ENCODE results near the gene LRRC27.

GRCh38 chr10:132334631-132335188 is 2.7 kb downstream of the LRRC27 start:
- no peak for TF ChIP-seq CTCF (conservative IDR thresholded peaks at IDR 0.05; ENCODE audit: low read depth, low read length)
- no peak for TF ChIP-seq EZH2 (IDR thresholded peaks at IDR 0.05; ENCODE audit: low read length, unreplicated experiment)
- no peak for TF ChIP-seq EZH2phosphoT487 (IDR thresholded peaks at IDR 0.05; ENCODE audit: borderline replicate concordance, low read length)
